ENCODE measurements around the gene TCEANC2. TPM values are rescaled to one million over a fixed set of nuclear protein-coding genes. Genes with fewer than 3 reads are reported as not detected.
A peak's percentile ranks its signal among the peaks of the same experiment; 100 is the strongest.
"Not testable (repeated sequence)": the region's sequence is repeated elsewhere in the genome, so short reads cannot be mapped to it uniquely, and the experiment has no call there.

The TCEANC2 gene
- 5.3 and 10.6 TPM in 2 replicates for total RNA-seq (2014; rRNA removed; shearing (Covaris generic); ENCODE audit: low replicate concordance)

DNA sequence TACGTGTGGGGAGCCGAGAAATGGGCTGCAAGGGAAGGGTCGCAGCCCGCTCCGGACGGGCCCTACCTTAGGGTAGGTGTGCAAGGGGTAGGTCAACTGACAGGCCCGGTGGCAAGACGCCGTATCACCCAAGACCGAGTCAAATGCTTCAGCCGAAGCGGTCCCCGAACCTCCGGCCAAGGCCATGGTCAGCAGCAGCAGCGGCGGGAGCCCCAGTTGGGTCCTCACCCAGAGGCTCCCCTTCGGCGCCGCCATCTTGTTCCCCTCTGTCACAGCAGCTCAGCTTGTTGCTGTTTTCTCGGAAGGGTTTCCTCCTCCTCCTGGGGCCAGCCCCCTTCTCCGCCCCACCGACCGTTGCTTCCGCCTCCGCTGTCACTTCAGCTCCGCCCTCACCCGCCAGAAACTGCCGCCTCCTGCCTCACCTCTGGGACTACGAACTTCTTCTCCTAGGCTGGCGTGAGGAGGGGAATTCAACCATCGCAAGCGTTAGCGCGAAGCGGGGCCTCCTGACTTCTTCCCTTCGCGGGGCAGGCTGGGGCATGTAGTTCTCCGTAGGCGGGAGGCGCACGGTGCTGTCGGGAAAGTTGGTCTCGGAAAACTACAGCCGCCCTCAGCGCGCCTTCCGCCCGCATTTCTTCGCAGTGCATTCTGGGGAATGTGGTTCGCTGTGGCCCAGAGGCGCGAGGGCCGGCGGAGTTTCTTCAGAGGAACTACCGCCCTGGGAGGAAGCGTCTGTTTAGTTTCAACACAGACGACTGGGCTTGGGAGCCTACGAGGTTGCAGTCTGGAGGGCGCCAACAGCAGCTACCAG, at the start of gene TCEANC2, which contains the start of gene TMEM59:
TSS of gene TCEANC2 (plus strand) at position 675 of the 811 bp plus-strand sequence. CDS start 815 bp downstream, outside the sequence.
TSS of gene TMEM59 (minus strand) at position 271 of the 811 bp plus-strand sequence. CDS start at position 255, 16 bp downstream.
- peak within 1 kb of the TSS; percentile 98 for H3K4me2 ChIP-seq (ENCODE audit: low read depth, low read length, poor library complexity, severe bottlenecking)
- H3K9me2 ChIP-seq (replicated peaks; ENCODE audit: insufficient read depth, low read length) = no peaks in the 10 kb centered on the region
- H3K79me2 ChIP-seq (ENCODE audit: low read length) = peaks cover 73% of the 10 kb centered on the region
- no peaks in the 10 kb centered on the region; the same call in 1 of the 2 replicates for H4K20me1 ChIP-seq (ENCODE audit: insufficient read depth, low read depth, low read length)
- no peaks in the 10 kb centered on the region for H3K27me3 ChIP-seq (ENCODE audit: low read length)
- no peaks in the 10 kb centered on the region for H3K9me3 ChIP-seq (ENCODE audit: low read length)
- peak within 1 kb of the TSS; percentile 97 for H3K9ac ChIP-seq (ENCODE audit: low read length)
- peaks cover 35% of the 10 kb centered on the region for H3K4me1 ChIP-seq (ENCODE audit: low read length)
- peak within 1 kb of the TSS; percentile 97 for H3K4me3 ChIP-seq (ENCODE audit: low read length)
- peak within 1 kb of the TSS; percentile 78 for H3K27ac ChIP-seq (ENCODE audit: low read length)
- H3K36me3 ChIP-seq (ENCODE audit: insufficient read depth, low read length) = no peaks in the 10 kb centered on the region
- DNase-seq = peak; percentile 99
- H2AFZ ChIP-seq (ENCODE audit: low read length) = peak within 1 kb of the TSS; percentile 89

DNA sequence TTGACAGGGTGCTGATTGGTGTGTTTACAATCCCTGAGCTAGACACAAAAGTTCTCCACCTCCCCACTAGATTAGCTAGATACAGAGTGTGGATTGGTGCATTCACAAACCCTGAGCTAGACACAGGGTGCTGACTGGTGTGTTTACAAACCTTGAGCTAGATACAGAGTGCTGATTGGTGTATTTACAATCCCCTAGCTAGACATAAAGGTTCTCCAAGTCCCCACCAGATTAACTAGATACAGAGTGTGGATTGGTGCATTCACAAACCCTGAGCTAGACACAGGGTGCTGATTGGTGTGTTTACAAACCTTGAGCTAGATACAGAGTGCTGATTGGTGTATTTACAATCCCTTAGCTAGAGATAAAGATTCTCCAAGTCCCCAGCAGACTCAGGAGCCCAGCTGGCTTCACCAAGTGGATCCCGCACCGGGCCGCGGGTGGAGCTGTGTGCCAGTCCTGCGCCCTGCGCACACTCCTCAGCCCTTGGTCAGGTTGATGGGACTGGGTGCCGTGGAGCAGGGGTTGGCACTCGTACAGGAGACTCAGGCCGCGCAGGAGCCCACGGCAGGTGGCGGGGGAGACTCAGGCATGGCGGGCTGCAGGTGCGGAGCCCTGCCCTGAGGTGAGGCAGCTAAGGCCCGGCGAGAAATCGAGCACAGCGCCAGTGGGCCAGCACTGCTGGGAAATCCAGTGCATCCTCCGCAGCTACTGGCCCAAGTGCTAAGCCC, 49.5 kb upstream of the TCEANC2 start:
- H3K79me2 ChIP-seq (ENCODE audit: low read length); H4K20me1 ChIP-seq (ENCODE audit: insufficient read depth, low read depth, low read length); H3K4me3 ChIP-seq (ENCODE audit: low read length); H2AFZ ChIP-seq (ENCODE audit: low read length); DNase-seq; H3K4me1 ChIP-seq (ENCODE audit: low read length); H3K9me3 ChIP-seq (ENCODE audit: low read length); H3K4me2 ChIP-seq (ENCODE audit: low read depth, low read length, poor library complexity, severe bottlenecking); H3K27me3 ChIP-seq (ENCODE audit: low read length); H3K36me3 ChIP-seq (ENCODE audit: insufficient read depth, low read length); H3K9me2 ChIP-seq (replicated peaks; ENCODE audit: insufficient read depth, low read length); H3K27ac ChIP-seq (ENCODE audit: low read length); H3K9ac ChIP-seq (ENCODE audit: low read length): not testable (repeated sequence)

DNA sequence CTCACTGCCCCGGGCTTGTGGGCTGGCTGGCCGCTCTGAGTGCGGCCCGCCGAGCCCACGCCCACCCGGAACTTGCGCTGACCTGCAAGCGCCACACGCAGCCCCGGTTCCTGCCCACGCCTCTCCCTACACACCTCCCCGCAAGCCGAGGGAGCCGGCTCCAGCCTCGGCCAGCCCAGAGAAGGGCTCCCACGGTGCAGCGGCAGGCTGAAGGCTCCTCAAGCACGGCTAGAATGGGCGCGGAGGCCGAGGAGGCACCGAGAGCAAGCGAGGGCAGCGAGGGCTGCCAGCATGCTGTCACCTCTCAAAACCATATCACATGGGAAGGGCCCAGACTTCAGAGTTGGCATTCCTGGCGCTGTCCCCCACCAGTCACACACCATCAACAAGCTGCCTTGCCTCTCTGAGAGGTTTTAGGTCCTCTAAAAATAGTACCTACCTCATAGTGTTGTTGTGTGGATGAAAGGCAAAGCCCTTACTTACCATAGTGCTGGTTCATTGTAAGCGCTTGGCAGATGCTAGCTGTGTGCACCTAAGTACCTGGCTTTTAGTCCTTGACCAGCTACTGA, 48.8 kb upstream of the TCEANC2 start:
- Histone ChIP-seq H3K4me1 (ENCODE audit: low read length) (no peaks in the 10 kb centered on the region), H3K9me3 (ENCODE audit: low read length) (no peaks in the 10 kb centered on the region), H3K36me3 (ENCODE audit: insufficient read depth, low read length) (no peaks in the 10 kb centered on the region), H3K27me3 (ENCODE audit: low read length) (no peaks in the 10 kb centered on the region), H3K27ac (ENCODE audit: low read length) (no peak overlapping the region), H3K9ac (ENCODE audit: low read length) (no peak overlapping the region), H2AFZ (ENCODE audit: low read length) (no peak overlapping the region), H4K20me1 (ENCODE audit: insufficient read depth, low read depth, low read length) (no peaks in the 10 kb centered on the region), H3K4me3 (ENCODE audit: low read length) (no peak overlapping the region), H3K4me2 (ENCODE audit: low read depth, low read length, poor library complexity, severe bottlenecking) (no peak overlapping the region), H3K79me2 (ENCODE audit: low read length) (no peaks in the 10 kb centered on the region), H3K9me2 (replicated peaks; ENCODE audit: insufficient read depth, low read length) (no peaks in the 10 kb centered on the region)
- no peak for DNase-seq

DNA sequence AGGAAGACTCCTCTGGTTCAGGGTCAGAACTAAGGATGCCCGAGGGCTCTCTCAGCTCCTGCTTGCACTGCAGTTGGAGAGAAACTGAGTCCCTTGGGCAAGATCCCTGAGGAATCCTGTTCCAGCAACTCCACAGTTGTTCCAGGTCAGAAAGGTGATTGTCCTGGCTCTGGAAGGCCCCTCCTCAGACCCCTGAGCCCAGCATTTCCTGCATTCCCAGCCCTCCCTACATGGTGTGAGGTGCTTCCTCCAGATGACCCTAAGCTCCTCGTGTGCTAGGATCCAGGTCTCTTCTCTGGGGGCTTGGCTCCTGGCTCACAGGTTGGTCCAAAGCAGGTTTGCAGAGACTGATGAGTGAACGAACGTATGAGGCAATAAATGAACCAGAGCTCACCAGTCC, 46.9 kb upstream of the TCEANC2 start:
- H3K27me3 ChIP-seq (ENCODE audit: low read length) = no peaks in the 10 kb centered on the region
- H3K36me3 ChIP-seq (ENCODE audit: insufficient read depth, low read length) = no peaks in the 10 kb centered on the region
- DNase-seq = no peak
- no peak overlapping the region for H3K4me2 ChIP-seq (ENCODE audit: low read depth, low read length, poor library complexity, severe bottlenecking)
- H3K9me3 ChIP-seq (ENCODE audit: low read length) = no peaks in the 10 kb centered on the region
- H3K27ac ChIP-seq (ENCODE audit: low read length) = no peak overlapping the region
- H3K79me2 ChIP-seq (ENCODE audit: low read length) = no peaks in the 10 kb centered on the region
- H3K4me3 ChIP-seq (ENCODE audit: low read length) = no peak overlapping the region
- H4K20me1 ChIP-seq (ENCODE audit: insufficient read depth, low read depth, low read length) = no peaks in the 10 kb centered on the region
- no peak overlapping the region for H3K9ac ChIP-seq (ENCODE audit: low read length)
- no peak overlapping the region for H2AFZ ChIP-seq (ENCODE audit: low read length)
- H3K9me2 ChIP-seq (replicated peaks; ENCODE audit: insufficient read depth, low read length) = no peaks in the 10 kb centered on the region
- no peaks in the 10 kb centered on the region for H3K4me1 ChIP-seq (ENCODE audit: low read length)

DNA sequence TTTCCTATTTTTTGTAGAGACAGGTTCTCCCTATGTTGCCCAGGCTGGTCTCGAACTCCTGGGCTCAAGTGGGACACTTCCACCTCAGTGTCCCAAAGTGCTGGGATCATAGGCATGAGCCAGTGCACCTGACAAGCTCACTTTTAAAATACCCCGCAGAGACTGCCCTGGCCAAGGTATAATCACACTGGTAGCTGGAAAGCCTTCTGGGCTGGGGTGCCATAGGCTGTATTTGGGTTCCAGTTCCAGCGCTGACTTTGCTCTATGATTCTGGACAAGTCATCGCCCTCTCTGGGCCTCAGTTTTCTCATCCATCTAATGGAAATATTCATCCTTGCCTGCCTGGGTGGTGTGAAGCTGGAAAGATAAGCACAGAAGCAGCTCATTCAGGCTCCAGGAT, 45.8 kb upstream of the TCEANC2 start:
- Histone ChIP-seq H3K4me1 (ENCODE audit: low read length) (no peaks in the 10 kb centered on the region), H3K4me2 (ENCODE audit: low read depth, low read length, poor library complexity, severe bottlenecking) (no peak overlapping the region), H3K79me2 (ENCODE audit: low read length) (no peaks in the 10 kb centered on the region), H3K4me3 (ENCODE audit: low read length) (no peak overlapping the region), H2AFZ (ENCODE audit: low read length) (no peak overlapping the region), H3K9me3 (ENCODE audit: low read length) (no peaks in the 10 kb centered on the region), H3K36me3 (ENCODE audit: insufficient read depth, low read length) (no peaks in the 10 kb centered on the region), H3K9me2 (replicated peaks; ENCODE audit: insufficient read depth, low read length) (no peaks in the 10 kb centered on the region), H3K27me3 (ENCODE audit: low read length) (no peaks in the 10 kb centered on the region), H3K9ac (ENCODE audit: low read length) (no peak overlapping the region), H4K20me1 (ENCODE audit: insufficient read depth, low read depth, low read length) (no peaks in the 10 kb centered on the region), H3K27ac (ENCODE audit: low read length) (no peak overlapping the region)
- DNase-seq = no peak

DNA sequence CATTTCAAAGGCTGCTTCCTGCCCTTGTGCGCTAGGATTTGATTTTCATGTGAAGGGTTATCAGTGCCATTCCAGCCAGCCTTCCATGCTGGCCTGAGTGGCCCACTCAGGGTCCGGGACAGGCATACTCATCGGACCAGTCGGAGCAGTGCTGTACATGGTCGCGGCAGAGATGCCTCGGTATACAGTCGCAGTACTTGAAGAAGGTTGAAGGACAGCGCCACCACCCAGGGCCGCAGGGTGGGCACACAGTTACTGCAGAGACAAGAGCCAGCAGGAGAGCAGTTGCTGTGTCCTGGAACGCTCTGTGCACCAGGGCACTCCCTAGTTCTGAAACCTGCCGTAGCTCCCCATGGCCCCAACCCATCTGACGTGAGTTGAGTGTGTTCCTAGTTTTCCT, 44.5 kb upstream of the TCEANC2 start:
- no peaks in the 10 kb centered on the region for H3K27me3 ChIP-seq (ENCODE audit: low read length)
- no peak overlapping the region for H3K9ac ChIP-seq (ENCODE audit: low read length)
- no peaks in the 10 kb centered on the region for H3K9me2 ChIP-seq (replicated peaks; ENCODE audit: insufficient read depth, low read length)
- H4K20me1 ChIP-seq (ENCODE audit: insufficient read depth, low read depth, low read length) = no peaks in the 10 kb centered on the region
- no peak overlapping the region for H3K4me3 ChIP-seq (ENCODE audit: low read length)
- H3K27ac ChIP-seq (ENCODE audit: low read length) = no peak overlapping the region
- no peak for DNase-seq
- no peaks in the 10 kb centered on the region for H3K9me3 ChIP-seq (ENCODE audit: low read length)
- H3K4me2 ChIP-seq (ENCODE audit: low read depth, low read length, poor library complexity, severe bottlenecking) = no peak overlapping the region
- no peak overlapping the region for H2AFZ ChIP-seq (ENCODE audit: low read length)
- H3K36me3 ChIP-seq (ENCODE audit: insufficient read depth, low read length) = no peaks in the 10 kb centered on the region
- no peaks in the 10 kb centered on the region for H3K4me1 ChIP-seq (ENCODE audit: low read length)
- H3K79me2 ChIP-seq (ENCODE audit: low read length) = no peaks in the 10 kb centered on the region

DNA sequence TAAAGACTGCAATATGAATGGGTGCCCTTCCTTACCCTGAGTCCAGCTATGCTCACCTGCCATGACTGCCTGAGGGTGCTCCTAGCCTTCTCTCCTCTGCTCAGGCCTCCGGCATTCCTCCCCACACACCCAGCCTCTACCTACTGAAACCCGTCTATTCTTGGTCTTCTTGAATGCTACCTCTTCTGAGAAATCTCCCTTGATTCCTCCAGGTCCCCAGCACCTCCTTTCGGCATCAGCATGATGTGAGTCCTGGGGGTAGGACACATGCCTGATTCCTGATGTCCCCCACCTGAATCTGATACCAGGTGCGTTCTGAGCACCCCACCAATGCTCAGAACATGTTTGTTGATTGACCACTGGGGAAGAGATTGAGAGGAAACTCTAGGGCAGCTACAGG, 44.0 kb upstream of the TCEANC2 start:
- Histone ChIP-seq H3K36me3 (ENCODE audit: insufficient read depth, low read length) (no peaks in the 10 kb centered on the region), H2AFZ (ENCODE audit: low read length) (no peak overlapping the region), H3K4me2 (ENCODE audit: low read depth, low read length, poor library complexity, severe bottlenecking) (no peak overlapping the region), H3K4me1 (ENCODE audit: low read length) (no peaks in the 10 kb centered on the region), H4K20me1 (ENCODE audit: insufficient read depth, low read depth, low read length) (no peaks in the 10 kb centered on the region), H3K4me3 (ENCODE audit: low read length) (no peak overlapping the region), H3K27me3 (ENCODE audit: low read length) (no peaks in the 10 kb centered on the region), H3K9me3 (ENCODE audit: low read length) (no peaks in the 10 kb centered on the region), H3K9ac (ENCODE audit: low read length) (no peak overlapping the region), H3K27ac (ENCODE audit: low read length) (no peak overlapping the region), H3K79me2 (ENCODE audit: low read length) (no peaks in the 10 kb centered on the region), H3K9me2 (replicated peaks; ENCODE audit: insufficient read depth, low read length) (no peaks in the 10 kb centered on the region)
- no peak for DNase-seq
